AG04449 (cell line): ENCODE measurements around the gene LAMA1.

Experiments
- CTCF ChIA-PET: fragments of 350-600 bp; formaldehyde crosslinking; extraction: SDS; loops from one replicate; lab custom pipeline; 2021; ENCODE audit warnings: antibody characterized with exemption; lab: Yijun Ruan, JAX
- POLR2A ChIA-PET: fragments of 400-600, 350-600 bp; formaldehyde crosslinking; extraction: SDS; loops from one replicate; lab custom pipeline; 2020; ENCODE audit warnings: antibody characterized with exemption, inconsistent platforms; lab: Yijun Ruan, JAX
- DNase-seq: peaks from one replicate; pipeline ENCODE4 v3.0.0-alpha.2; 2010; ENCODE audit warnings: low read depth, low spot score
- H3K4me3 ChIP-seq: 2 replicates; pipeline ENCODE4 v1.5.1; 2011; ENCODE audit warnings: low read depth, mild to moderate bottlenecking, control low read depth, low read length
- TF ChIP-seq, protein P1 (sequence below): IDR thresholded peaks from one replicate; pipeline ENCODE4 v1.5.1; 2011; ENCODE audit warnings: mild to moderate bottlenecking, moderate library complexity, low read length, control low read depth, inconsistent platforms; ENCODE audit not compliant: insufficient read depth; ENCODE audit errors: missing control alignments

Gene LAMA1

DNA sequence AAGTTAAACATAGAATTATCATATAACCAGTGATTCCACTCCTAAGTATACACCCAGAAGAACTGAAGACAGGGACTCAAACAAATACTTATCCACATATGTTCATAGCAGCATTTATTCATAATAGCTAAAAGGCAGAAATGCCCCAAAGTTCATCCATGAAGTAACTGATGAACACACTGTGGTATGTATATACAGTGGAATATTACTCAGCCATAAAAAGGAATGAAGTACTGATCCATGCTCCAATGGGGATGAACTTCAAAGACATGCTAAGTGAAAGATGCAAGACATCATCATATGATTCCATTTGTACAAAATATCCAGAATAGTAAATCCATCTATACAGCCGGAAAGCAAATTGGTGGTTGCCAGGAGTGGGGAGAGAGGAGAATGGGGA is 157.5 kb downstream of the LAMA1 start:
- no peak for DNase-seq
- TF ChIP-seq, protein P1, sequence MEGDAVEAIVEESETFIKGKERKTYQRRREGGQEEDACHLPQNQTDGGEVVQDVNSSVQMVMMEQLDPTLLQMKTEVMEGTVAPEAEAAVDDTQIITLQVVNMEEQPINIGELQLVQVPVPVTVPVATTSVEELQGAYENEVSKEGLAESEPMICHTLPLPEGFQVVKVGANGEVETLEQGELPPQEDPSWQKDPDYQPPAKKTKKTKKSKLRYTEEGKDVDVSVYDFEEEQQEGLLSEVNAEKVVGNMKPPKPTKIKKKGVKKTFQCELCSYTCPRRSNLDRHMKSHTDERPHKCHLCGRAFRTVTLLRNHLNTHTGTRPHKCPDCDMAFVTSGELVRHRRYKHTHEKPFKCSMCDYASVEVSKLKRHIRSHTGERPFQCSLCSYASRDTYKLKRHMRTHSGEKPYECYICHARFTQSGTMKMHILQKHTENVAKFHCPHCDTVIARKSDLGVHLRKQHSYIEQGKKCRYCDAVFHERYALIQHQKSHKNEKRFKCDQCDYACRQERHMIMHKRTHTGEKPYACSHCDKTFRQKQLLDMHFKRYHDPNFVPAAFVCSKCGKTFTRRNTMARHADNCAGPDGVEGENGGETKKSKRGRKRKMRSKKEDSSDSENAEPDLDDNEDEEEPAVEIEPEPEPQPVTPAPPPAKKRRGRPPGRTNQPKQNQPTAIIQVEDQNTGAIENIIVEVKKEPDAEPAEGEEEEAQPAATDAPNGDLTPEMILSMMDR, result no peak

DNA sequence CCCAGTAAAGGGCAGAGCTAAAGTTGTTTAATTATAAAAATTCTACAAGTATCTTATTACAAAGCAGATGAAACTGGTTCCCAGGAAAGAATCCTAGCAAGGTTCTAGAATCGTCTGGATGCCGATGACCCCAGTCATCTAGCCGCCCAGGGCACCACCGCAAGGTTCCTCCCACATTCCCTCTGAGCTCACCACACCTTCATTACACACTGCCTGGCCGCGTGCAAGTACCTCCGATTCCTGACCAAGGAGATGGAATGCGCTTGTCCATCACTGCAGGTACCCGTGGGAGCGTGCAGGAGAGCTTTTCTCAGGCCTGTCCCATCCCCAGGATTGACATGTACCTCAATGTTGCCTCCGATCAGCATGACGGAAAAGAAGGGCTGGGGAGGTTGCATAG is 158.5 kb downstream of the LAMA1 start:
- no peak for DNase-seq
- TF ChIP-seq, protein P1, result no peak
- POLR2A ChIA-PET, result no interaction called here
- H3K4me3 ChIP-seq, result no peak overlapping the region
- CTCF ChIA-PET, result no interaction called here

More for the DNA sequence above, 157.5 kb downstream of the LAMA1 start:
- ChIA-PET CTCF (no interaction called here), POLR2A (no interaction called here)
- no peak overlapping the region for H3K4me3 ChIP-seq

DNA sequence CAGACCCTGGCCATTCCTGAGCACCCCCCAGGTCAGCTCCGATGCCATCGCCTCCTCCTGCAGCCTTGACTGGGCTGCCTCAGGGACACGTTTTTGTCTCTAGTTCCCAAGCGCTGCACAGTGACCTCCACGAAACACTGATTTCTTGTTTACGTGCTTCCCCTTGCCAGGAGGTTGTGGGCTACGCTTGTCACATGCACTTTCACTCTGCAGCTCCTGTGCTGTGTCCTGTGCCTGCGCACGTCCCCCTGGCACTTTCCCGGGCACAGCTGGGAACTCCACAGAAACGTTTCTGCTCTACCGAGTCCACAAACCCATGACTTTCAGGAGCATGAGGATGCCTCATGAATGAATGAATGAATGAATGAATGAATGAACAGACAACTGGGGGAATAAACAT is 160.6 kb downstream of the LAMA1 start:
- TF ChIP-seq, protein P1, result no peak
- ChIA-PET POLR2A (no interaction called here), CTCF (interaction anchor here (1.8 kb wide), 1 partner anchor 81 kb away, joined by 5 read pairs; no protein-coding TSS in a partner anchor)
- H3K4me3 ChIP-seq, result no peak overlapping the region
- no peak for DNase-seq

DNA sequence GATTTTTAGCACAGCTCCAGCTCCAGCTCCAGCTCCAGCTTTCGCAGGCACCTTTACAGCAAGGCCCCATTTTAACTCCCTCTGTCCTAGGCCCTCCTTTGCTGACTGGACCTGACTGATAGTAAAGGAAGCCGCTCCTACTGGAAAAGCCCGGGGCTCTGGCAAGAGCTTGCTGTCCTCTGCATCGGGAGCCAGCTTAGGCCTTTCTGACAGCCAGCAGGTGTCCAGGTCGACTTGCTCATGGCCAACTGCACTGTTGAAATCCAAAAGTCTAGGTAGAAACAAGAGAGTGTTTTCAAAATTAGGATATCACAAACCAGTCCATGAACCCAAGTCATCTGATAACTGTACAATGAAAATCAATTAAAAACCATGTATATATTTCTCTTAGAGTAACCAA is 161.1 kb downstream of the LAMA1 start:
- CTCF ChIA-PET, result interaction anchor here (1.8 kb wide), 1 partner anchor 82 kb away, joined by 5 read pairs; no protein-coding TSS in a partner anchor

DNA sequence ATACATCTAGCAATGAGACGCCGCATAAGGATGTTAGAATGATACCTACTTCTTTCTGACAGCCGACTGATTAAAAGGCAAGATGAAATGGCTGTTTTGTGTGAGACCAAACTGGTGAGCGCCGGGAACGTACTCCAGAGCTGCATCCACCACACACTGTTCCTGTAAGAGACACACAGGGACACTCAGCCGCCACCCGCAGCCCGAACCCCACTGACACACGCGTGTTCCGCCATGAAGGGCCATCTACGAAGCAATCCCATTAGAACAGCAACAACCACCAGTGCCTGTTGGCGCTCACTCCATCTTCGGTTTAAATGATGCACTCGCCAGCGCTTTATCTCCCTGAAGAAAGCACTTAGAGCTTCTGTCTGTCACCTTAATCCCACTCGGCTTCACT is 162.3 kb downstream of the LAMA1 start:
- DNase-seq, result no peak
- ChIA-PET CTCF (no interaction called here), POLR2A (no interaction called here)
- TF ChIP-seq, protein P1, result no peak
- no peak overlapping the region for H3K4me3 ChIP-seq

More for the DNA sequence above, 161.1 kb downstream of the LAMA1 start:
- DNase-seq, result no peak
- H3K4me3 ChIP-seq, result no peak overlapping the region
- POLR2A ChIA-PET, result no interaction called here
- TF ChIP-seq, protein P1, result no peak

DNA sequence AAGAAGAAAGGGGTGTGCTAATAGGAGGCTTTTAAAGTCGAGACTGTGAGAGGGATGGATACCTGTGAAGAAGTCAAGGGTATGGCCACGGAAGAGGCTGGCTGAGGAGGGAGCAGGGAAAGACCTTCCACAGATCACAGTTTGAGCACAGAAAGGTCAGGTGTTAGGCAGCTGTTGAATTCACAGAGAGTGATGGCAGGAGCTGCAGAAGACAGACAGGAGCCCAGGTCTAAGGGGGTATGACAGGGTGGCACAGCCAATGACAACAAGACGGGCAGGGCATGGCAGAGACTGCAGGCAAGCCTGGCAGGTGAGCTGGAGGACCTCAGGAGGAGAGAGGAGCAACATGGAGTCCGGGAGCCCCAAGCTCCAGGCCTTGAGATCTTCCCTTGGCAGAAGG is 163.1 kb downstream of the LAMA1 start:
- DNase-seq, result no peak
- POLR2A ChIA-PET, result no interaction called here
- TF ChIP-seq, protein P1, result no peak
- no peak overlapping the region for H3K4me3 ChIP-seq
- CTCF ChIA-PET, result no interaction called here
